HS-5 (cell line): ENCODE results near the gene KRTAP9-3.
"Not testable (repeated sequence)": the region's sequence is repeated elsewhere in the genome, so short reads cannot be mapped to it uniquely, and the experiment has no call there.

ENCODE experiments used
- DNase-seq: peaks from one replicate; pipeline ENCODE4 v3.0.0-alpha.2; 2012; ENCODE audit warnings: low read depth

The KRTAP9-3 gene

GRCh38 chr17:41251261-41251660 is 19.0 kb downstream of the KRTAP9-3 start:
- no peak for DNase-seq

GRCh38 chr17:41254861-41255260 is 22.6 kb downstream of the KRTAP9-3 start:
- no peak for DNase-seq

- DNase-seq: not testable (repeated sequence)
Measured at GRCh38 chr17:41255381-41256290, 23.4 kb downstream of the KRTAP9-3 start, which contains the start of gene KRTAP9-9. Gene KRTAP9-9, plus strand, starts transcription at chr17:41255384.

GRCh38 chr17:41256291-41256685 is 24.0 kb downstream of the KRTAP9-3 start:
- peak; percentile 47 for DNase-seq

GRCh38 chr17:41258406-41258805 is 26.2 kb downstream of the KRTAP9-3 start:
- no peak for DNase-seq

GRCh38 chr17:41263212-41263611 is 31.0 kb downstream of the KRTAP9-3 start:
- no peak for DNase-seq

- no peak for DNase-seq
Measured at GRCh38 chr17:41264599-41264998, 32.4 kb downstream of the KRTAP9-3 start.

- DNase-seq: no peak
Measured at GRCh38 chr17:41265078-41265477, 32.8 kb downstream of the KRTAP9-3 start, which contains the start of gene KRTAP9-6. Gene KRTAP9-6, plus strand, starts transcription at chr17:41265378. Its CDS starts 0 bp downstream, at chr17:41265378.

GRCh38 chr17:41267711-41268110 is 35.5 kb downstream of the KRTAP9-3 start:
- DNase-seq: no peak

GRCh38 chr17:41271323-41271722 is 39.1 kb downstream of the KRTAP9-3 start:
- DNase-seq: not testable (repeated sequence)

GRCh38 chr17:41271858-41272257 is 39.6 kb downstream of the KRTAP9-3 start:
- no peak for DNase-seq

GRCh38 chr17:41275648-41276190 is 43.5 kb downstream of the KRTAP9-3 start, which contains the start of gene KRTAP9-7:
Gene KRTAP9-7, plus strand, starts transcription at chr17:41275698. Its CDS starts 0 bp downstream, at chr17:41275698.
- DNase-seq: not testable (repeated sequence)

- DNase-seq: no peak
Measured at GRCh38 chr17:41278176-41278955, 46.1 kb downstream of the KRTAP9-3 start.
